ENCODE data around the gene CAVIN1.
"Not testable (repeated sequence)": the region's sequence is repeated elsewhere in the genome, so short reads cannot be mapped to it uniquely, and the experiment has no call there.

CAVIN1 gene

GRCh38 chr17:42424991-42425610 lies 2.0 kb upstream of the CAVIN1 start:
- H3K27ac ChIP-seq = no peak overlapping the region

GRCh38 chr17:42423766-42424165 lies 710 bp upstream of the CAVIN1 start:
- no peak overlapping the region for H3K27ac ChIP-seq
- no peak for TF ChIP-seq ZFX (IDR thresholded peaks at IDR 0.05; ENCODE audit: borderline replicate concordance)
- TF ChIP-seq, protein P1, sequence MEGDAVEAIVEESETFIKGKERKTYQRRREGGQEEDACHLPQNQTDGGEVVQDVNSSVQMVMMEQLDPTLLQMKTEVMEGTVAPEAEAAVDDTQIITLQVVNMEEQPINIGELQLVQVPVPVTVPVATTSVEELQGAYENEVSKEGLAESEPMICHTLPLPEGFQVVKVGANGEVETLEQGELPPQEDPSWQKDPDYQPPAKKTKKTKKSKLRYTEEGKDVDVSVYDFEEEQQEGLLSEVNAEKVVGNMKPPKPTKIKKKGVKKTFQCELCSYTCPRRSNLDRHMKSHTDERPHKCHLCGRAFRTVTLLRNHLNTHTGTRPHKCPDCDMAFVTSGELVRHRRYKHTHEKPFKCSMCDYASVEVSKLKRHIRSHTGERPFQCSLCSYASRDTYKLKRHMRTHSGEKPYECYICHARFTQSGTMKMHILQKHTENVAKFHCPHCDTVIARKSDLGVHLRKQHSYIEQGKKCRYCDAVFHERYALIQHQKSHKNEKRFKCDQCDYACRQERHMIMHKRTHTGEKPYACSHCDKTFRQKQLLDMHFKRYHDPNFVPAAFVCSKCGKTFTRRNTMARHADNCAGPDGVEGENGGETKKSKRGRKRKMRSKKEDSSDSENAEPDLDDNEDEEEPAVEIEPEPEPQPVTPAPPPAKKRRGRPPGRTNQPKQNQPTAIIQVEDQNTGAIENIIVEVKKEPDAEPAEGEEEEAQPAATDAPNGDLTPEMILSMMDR (IDR thresholded peaks at IDR 0.05) = no peak

More at GRCh38 chr17:42424991-42425610, 2.0 kb upstream of the CAVIN1 start:
- no peak for TF ChIP-seq ZFX (IDR thresholded peaks at IDR 0.05; ENCODE audit: borderline replicate concordance)
- TF ChIP-seq, protein P1 (IDR thresholded peaks at IDR 0.05) = no peak

DNA sequence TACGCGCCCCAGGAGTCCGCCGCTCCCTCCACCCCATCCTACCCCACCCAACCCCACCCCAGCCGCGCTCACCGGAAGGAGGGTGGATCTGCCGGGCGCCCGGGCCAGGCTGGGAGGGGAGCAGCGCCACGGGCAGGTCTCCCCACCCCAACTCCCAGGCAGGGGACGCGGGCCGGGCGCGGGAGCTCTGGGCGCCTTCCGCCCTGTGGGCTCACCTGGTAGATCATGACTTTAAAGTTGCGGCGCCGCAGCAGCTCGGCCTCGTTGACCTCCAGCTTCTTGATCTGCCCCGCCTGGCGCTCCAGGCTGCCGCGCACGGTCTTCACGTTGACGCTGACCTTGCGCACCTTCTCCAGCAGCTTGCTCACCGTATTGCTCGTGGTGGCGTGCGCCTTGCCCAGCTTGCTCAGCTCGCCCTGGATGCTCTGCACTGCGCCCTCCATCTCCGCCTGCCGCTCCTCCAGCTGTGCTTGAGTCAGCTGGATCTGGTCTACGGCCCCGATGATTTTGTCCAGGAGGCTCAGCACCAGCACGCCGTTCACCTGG lies 571 bp downstream of the CAVIN1 start:
- H3K27ac ChIP-seq = no peak overlapping the region
- no peak for TF ChIP-seq ZFX (IDR thresholded peaks at IDR 0.05; ENCODE audit: borderline replicate concordance)
- TF ChIP-seq, protein P1 (IDR thresholded peaks at IDR 0.05) = no peak

DNA sequence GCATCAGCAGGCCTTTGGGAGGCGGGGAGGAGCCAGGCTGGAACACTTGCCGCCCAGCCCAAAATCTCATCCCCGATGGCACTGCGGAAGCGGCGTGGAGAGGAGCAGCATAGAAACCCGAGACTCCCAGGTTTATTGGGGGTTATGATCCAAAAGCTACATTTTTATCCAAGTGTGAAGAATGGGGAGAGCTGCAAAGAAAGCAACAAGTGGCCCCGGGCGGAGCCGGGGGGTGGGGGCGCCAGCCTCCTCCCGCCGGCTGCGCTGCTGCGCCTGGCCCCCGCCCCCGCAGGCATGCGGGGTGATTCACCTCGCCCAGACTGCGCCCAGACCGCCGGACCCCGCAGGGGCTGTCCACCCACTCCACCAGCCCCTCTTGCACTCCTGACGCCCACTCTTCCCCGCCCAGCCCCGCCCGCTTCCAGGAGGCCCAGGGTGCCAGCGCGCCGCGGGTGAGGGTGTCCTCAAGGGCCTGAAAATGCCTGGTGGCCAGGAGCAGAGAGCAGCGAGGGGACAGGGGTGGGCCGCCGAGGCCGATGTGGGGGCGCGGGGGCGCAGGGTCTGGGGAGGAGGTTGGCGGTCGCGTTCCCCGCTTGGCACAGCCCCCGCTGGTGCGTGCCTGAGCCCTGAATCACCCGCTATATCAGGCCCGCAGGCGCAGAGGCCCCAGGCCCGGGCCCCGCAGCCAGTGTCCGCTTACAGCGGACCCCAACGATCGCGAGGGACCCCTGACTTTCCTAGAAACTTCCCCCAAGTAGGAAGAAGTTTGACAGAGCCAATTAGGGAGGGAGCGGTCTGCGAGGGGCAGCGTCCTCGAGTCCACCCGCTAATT lies 1.3 kb downstream of the CAVIN1 start:
- no peak overlapping the region for H3K27ac ChIP-seq

GRCh38 chr17:42421136-42421506 lies 1.9 kb downstream of the CAVIN1 start:
- H3K27ac ChIP-seq = no peak overlapping the region
- TF ChIP-seq, protein P1 (IDR thresholded peaks at IDR 0.05) = no peak
- no peak for TF ChIP-seq ZFX (IDR thresholded peaks at IDR 0.05; ENCODE audit: borderline replicate concordance)

More for the DNA sequence above, 1.3 kb downstream of the CAVIN1 start:
- TF ChIP-seq ZFX (IDR thresholded peaks at IDR 0.05; ENCODE audit: borderline replicate concordance) = no peak
- TF ChIP-seq, protein P1 (IDR thresholded peaks at IDR 0.05) = no peak

DNA sequence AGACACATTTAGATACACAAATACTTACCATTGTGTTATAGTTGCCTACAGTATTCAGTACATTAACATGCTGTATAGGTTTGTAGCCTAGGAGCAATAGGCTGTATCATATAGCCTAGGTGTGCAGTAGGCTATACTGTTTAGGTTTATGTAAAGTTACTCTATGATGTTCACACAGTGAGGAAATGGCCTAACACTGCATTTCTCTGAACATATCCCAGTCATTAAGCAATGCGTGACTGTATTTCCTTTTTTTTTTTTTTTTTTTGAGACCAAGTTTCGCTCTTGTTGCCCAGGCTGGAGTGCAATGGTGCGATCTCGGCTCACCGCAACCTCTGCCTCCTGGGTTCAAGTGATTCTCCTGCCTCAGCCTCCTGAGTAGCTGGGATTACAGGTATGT lies 5.1 kb downstream of the CAVIN1 start:
- not testable (repeated sequence) for H3K27ac ChIP-seq

DNA sequence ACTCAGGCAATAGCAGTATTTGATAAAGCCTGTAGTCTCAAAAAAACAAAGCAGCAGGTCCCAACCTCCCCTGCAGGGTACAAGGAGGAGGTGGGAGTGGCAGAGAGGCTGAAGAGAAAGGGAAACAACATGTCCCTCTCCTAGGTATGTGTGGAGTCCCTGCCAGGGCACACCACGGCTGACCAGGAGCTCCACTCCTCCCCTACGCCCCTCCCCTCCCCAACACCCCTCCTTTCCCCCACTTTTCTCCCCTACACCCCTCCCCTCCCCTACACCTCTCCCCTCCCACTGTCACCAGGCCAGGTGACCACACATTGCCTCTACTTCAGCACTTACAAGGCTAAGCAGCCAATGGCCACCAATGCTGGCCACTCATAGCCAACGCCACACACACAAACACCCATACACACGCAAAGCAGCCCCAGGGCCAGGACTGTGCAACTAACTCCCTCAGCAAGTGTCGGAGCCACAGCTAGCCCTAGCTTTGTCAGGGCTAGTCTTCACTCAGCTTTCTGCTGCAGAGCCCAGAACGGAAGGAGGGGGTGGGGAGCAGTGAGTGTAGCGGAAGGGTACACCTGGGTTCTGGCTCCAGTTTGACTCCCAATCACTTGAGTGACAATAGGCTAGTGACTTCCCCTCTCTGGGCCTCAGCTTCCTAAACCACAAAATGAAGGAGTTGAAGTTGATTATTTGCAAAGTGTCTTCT lies 8.2 kb downstream of the CAVIN1 start:
- no peak overlapping the region for H3K27ac ChIP-seq
- TF ChIP-seq, protein P1 (IDR thresholded peaks at IDR 0.05) = no peak
- no peak for TF ChIP-seq ZFX (IDR thresholded peaks at IDR 0.05; ENCODE audit: borderline replicate concordance)

Measured in 22Rv1 (cell line).